Stimulated activated CD4-positive, alpha-beta T cell treated with anti-CD3 and anti-CD28 coated beads, Interleukin-15, amount 100 ng/mL, for 1 hour (primary cell): ENCODE results near the gene POLR2A.

Experiments used
- DNase-seq, 2 donors: peaks; one replicate each; pipeline ENCODE4 v3.0.0-alpha.2; 2020; ENCODE audit warnings: low read depth in 1 of 2, low spot score in 1 of 2

Gene POLR2A

GRCh38 chr17:7502171-7502847 is 18.1 kb downstream of the POLR2A start:
- DNase-seq: no peak

- no peak for DNase-seq
Measured at GRCh38 chr17:7502987-7503386, 18.8 kb downstream of the POLR2A start.

GRCh38 chr17:7503521-7503920 is 19.4 kb downstream of the POLR2A start:
- DNase-seq: no peak

GRCh38 chr17:7508145-7508544 is 24.0 kb downstream of the POLR2A start:
- no peak for DNase-seq

- DNase-seq: no peak
Measured at GRCh38 chr17:7508846-7509245, 24.7 kb downstream of the POLR2A start.

GRCh38 chr17:7509937-7510336 is 25.8 kb downstream of the POLR2A start:
- DNase-seq: no peak

- DNase-seq: no peak
Measured at GRCh38 chr17:7511108-7511507, 26.9 kb downstream of the POLR2A start.

GRCh38 chr17:7512105-7512504 is 27.9 kb downstream of the POLR2A start:
- no peak for DNase-seq

- DNase-seq: no peak
Measured at GRCh38 chr17:7512824-7513540, 28.8 kb downstream of the POLR2A start.

- no peak for DNase-seq
Measured at GRCh38 chr17:7513850-7514419, 29.8 kb downstream of the POLR2A start.

GRCh38 chr17:7515911-7516610 is 31.9 kb downstream of the POLR2A start:
- DNase-seq: no peak

GRCh38 chr17:7523033-7523432 is 38.9 kb downstream of the POLR2A start:
- DNase-seq: peak in 1 of 2 donors; percentile 15

GRCh38 chr17:7528842-7529241 is 44.7 kb downstream of the POLR2A start:
- DNase-seq: no peak

GRCh38 chr17:7530023-7530900 is 46.1 kb downstream of the POLR2A start:
- no peak for DNase-seq

- no peak for DNase-seq
Measured at GRCh38 chr17:7538050-7538449, 53.9 kb downstream of the POLR2A start.

GRCh38 chr17:7538891-7539545 is 54.9 kb downstream of the POLR2A start:
- DNase-seq: no peak

- no peak for DNase-seq
Measured at GRCh38 chr17:7541074-7541621, 57.0 kb downstream of the POLR2A start.

- DNase-seq: no peak
Measured at GRCh38 chr17:7544911-7545310, 60.7 kb downstream of the POLR2A start.

- DNase-seq: peak; percentile 29 to 30
Measured at GRCh38 chr17:7548585-7549400, 64.6 kb downstream of the POLR2A start, which contains the start of gene TNFSF12. Gene TNFSF12 (plus strand): TSS chr17:7549058. CDS start chr17:7549154, 96 bp downstream.
